DND-41 (cell line): ENCODE data around the gene CHI3L2.

ENCODE experiments used
- ATAC-seq: fragments of 200-7000 bp; cut with Tn5 transposase; 3 replicates; pipeline ENCODE4 v1.9.1; 2021; ENCODE audit warnings: low read depth; ENCODE audit not compliant: insufficient read depth
- DNase-seq: peaks from one replicate; pipeline ENCODE4 v3.0.0-alpha.2; 2020
- H2AFZ ChIP-seq: 2 replicates; pipeline ENCODE4 v1.6.0; 2012; ENCODE audit warnings: low read depth, low read length
- H3K27ac ChIP-seq: 2 replicates; pipeline ENCODE4 v1.5.1; 2012; ENCODE audit warnings: low read length, inconsistent platforms
- H3K27me3 ChIP-seq: fragments of 200-600 bp; sonication (generic); 2 replicates; pipeline ENCODE4 v1.6.0; 2012; ENCODE audit warnings: low read length, mild to moderate bottlenecking, inconsistent platforms; ENCODE audit not compliant: insufficient read depth, poor library complexity
- H3K36me3 ChIP-seq: 2 replicates; pipeline ENCODE4 v1.5.1; 2012; ENCODE audit warnings: low read length, inconsistent platforms; ENCODE audit not compliant: insufficient read depth
- H3K4me1 ChIP-seq: 2 replicates; pipeline ENCODE4 v1.5.1; 2012; ENCODE audit warnings: mild to moderate bottlenecking, low read length; ENCODE audit not compliant: insufficient read depth
- H3K4me2 ChIP-seq: 2 replicates; pipeline ENCODE4 v1.6.0; 2012; ENCODE audit warnings: mild to moderate bottlenecking, moderate library complexity, low read length, inconsistent platforms; ENCODE audit not compliant: insufficient read depth
- H3K4me3 ChIP-seq, 2 experiments: fragments of 200-600 bp in 1 of 2; shearing (Covaris generic) in 1 of 2; 2 replicates each; pipeline ENCODE4 v1.5.1; 2012 to 2016; ENCODE audit warnings: inconsistent platforms in 2 of 2, low read length in 2 of 2, mild to moderate bottlenecking in 2 of 2, low read depth in 1 of 2, moderate library complexity in 1 of 2
- H3K79me2 ChIP-seq: 2 replicates; pipeline ENCODE4 v1.6.0; 2012; ENCODE audit warnings: low read length, inconsistent platforms; ENCODE audit not compliant: insufficient read depth
- H3K9ac ChIP-seq: 2 replicates; pipeline ENCODE4 v1.6.0; 2012; ENCODE audit warnings: low read depth, mild to moderate bottlenecking, inconsistent platforms, low read length, moderate library complexity
- H3K9me3 ChIP-seq: 2 replicates; pipeline ENCODE4 v1.5.1; 2012; ENCODE audit warnings: low read length, moderate library complexity, mild to moderate bottlenecking, inconsistent platforms; ENCODE audit not compliant: insufficient read depth, severe bottlenecking
- H4K20me1 ChIP-seq: 2 replicates; pipeline ENCODE4 v1.6.0; 2012; ENCODE audit warnings: low read length; ENCODE audit not compliant: insufficient read depth
- EZH2 ChIP-seq: IDR thresholded peaks from 3 replicates; pipeline ENCODE4 v1.6.1; 2012; ENCODE audit warnings: borderline replicate concordance, low read depth, mild to moderate bottlenecking, moderate library complexity, low read length, inconsistent platforms; ENCODE audit not compliant: severe bottlenecking
- TF ChIP-seq, protein P1 (sequence below): IDR thresholded peaks from 2 replicates; pipeline ENCODE4 v1.5.1; 2012; ENCODE audit warnings: borderline replicate concordance, low read length, moderate library complexity, mild to moderate bottlenecking; ENCODE audit not compliant: poor library complexity, severe bottlenecking; ENCODE audit errors: extremely low read depth

Gene CHI3L2

DNA sequence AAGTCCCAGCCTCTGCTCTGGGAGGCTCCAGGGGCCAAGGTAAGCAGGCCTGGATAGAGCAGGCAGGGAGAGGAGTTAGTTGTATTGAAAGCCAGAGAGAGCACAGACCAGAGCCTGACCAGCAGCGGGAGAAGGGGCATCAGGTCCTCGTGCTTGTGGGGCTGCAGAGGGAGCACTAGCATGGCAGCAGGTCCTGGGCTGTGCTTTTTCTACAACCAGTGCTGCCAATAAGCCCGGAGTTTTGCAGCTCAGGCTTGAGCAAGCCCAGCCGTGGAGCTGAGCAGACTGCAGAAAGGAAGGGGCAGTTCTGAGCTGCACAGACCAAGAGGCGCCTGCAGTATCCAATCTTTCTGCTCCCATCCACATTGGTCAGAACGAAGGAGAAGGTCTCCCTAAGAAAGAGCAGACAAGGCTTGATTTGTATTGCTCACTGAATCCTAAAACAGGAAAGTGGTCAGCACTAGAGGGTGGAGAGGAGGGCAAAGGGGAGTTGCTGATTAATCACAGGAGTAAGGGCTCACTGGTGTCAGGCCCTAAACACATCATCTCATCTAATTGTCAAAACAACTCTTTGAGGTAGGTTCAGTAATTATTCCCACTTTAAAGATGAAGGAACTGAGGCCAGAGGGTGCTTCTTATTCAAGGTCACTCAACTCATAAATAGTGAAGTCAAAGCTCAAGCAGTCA, 29.8 kb upstream of the CHI3L2 start:
- DNase-seq (peak; percentile 80), ATAC-seq (peak; percentile 56)
- Histone ChIP-seq H3K4me3 (peak overlapping the region; percentile 57 to 76), H3K9ac (peak overlapping the region; percentile 73), H3K27me3 (no peaks in the 10 kb centered on the region), H3K36me3 (peaks cover 76% of the 10 kb centered on the region), H3K4me2 (peak overlapping the region; percentile 75), H3K79me2 (peaks cover 100% of the 10 kb centered on the region), H3K27ac (peak overlapping the region; percentile 89), H3K9me3 (no peaks in the 10 kb centered on the region), H3K4me1 (peaks cover 100% of the 10 kb centered on the region), H4K20me1 (peaks cover 31% of the 10 kb centered on the region), H2AFZ (no peak overlapping the region)
- TF ChIP-seq, protein P1, sequence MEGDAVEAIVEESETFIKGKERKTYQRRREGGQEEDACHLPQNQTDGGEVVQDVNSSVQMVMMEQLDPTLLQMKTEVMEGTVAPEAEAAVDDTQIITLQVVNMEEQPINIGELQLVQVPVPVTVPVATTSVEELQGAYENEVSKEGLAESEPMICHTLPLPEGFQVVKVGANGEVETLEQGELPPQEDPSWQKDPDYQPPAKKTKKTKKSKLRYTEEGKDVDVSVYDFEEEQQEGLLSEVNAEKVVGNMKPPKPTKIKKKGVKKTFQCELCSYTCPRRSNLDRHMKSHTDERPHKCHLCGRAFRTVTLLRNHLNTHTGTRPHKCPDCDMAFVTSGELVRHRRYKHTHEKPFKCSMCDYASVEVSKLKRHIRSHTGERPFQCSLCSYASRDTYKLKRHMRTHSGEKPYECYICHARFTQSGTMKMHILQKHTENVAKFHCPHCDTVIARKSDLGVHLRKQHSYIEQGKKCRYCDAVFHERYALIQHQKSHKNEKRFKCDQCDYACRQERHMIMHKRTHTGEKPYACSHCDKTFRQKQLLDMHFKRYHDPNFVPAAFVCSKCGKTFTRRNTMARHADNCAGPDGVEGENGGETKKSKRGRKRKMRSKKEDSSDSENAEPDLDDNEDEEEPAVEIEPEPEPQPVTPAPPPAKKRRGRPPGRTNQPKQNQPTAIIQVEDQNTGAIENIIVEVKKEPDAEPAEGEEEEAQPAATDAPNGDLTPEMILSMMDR, result peak; percentile 80
- no peak for TF ChIP-seq EZH2

DNA sequence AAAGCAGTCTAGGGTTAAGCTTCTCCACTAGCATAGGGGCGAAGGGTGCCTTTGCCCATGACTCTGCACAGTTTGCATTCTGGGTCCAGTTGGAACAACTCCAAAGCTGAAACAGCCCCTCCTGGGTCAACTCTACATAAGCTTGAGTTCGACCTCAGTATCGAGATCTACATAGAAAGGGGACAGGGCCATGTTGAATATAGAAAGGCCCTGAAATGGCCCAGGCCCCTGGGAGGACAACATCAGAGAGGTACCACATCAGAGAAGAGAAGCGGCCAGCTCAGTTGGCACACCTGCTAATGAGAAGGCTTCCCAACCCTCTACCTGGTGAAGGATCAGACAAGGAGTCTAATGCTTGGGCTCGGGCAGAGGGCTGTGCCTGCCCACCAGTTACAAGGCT, 28.7 kb upstream of the CHI3L2 start:
- H4K20me1 ChIP-seq, result peaks cover 26% of the 10 kb centered on the region
- no peaks in the 10 kb centered on the region for H3K9me3 ChIP-seq
- no peak for TF ChIP-seq EZH2
- TF ChIP-seq, protein P1, result no peak
- peak overlapping the region; percentile 73 for H3K9ac ChIP-seq
- H3K4me3 ChIP-seq, result peak overlapping the region; percentile 57 to 76
- ATAC-seq (no peak), DNase-seq (peak; percentile 41)
- no peaks in the 10 kb centered on the region for H3K27me3 ChIP-seq
- H3K4me1 ChIP-seq, result peaks cover 100% of the 10 kb centered on the region
- H2AFZ ChIP-seq, result no peak overlapping the region
- H3K79me2 ChIP-seq, result peaks cover 98% of the 10 kb centered on the region
- peak overlapping the region; percentile 89 for H3K27ac ChIP-seq
- peak overlapping the region; percentile 75 for H3K4me2 ChIP-seq
- H3K36me3 ChIP-seq, result peaks cover 65% of the 10 kb centered on the region

DNA sequence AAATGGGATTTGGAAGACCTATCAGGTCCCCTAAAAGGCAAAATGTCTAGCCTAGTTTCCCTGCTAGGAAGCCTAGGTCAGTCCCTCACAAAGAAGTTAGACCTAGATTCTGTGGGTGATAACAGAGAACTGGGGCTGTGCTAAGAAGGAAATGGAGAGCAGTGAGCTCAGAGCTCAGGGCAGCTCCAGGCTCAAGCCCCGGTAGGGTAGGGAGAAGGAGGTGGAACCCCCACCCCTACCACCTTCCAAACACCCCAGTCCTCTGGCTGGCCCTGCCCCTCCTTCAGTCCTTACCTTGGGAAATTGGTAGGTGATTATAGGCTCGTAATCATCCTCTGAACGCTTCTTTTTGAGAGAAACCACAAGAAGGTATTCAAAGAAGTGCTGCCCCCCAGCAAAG, 28.2 kb upstream of the CHI3L2 start:
- peaks cover 21% of the 10 kb centered on the region for H4K20me1 ChIP-seq
- H3K36me3 ChIP-seq, result peaks cover 60% of the 10 kb centered on the region
- H3K27me3 ChIP-seq, result no peaks in the 10 kb centered on the region
- peak overlapping the region; percentile 73 for H3K9ac ChIP-seq
- no peaks in the 10 kb centered on the region for H3K9me3 ChIP-seq
- no peak overlapping the region for H2AFZ ChIP-seq
- H3K4me3 ChIP-seq, result peak overlapping the region; percentile 57 to 76; a peak in 3 of 4 replicates
- H3K27ac ChIP-seq, result peak overlapping the region; percentile 89
- DNase-seq, result peak; percentile 52
- H3K79me2 ChIP-seq, result peaks cover 93% of the 10 kb centered on the region
- peaks cover 100% of the 10 kb centered on the region for H3K4me1 ChIP-seq
- TF ChIP-seq, protein P1, result no peak
- no peak for TF ChIP-seq EZH2
- peak overlapping the region; percentile 75 for H3K4me2 ChIP-seq
- no peak for ATAC-seq
